HEK293 (cell line): ENCODE results near the gene LRRC23.
A peak's percentile ranks its signal among the peaks of the same experiment; 100 is the strongest.
"Not testable (repeated sequence)": the region's sequence is repeated elsewhere in the genome, so short reads cannot be mapped to it uniquely, and the experiment has no call there.

Experiments
- CTCF ChIA-PET: fragments of 350-600 bp; formaldehyde crosslinking; extraction: SDS; loops from one replicate; lab custom pipeline; 2021; ENCODE audit warnings: antibody characterized with exemption; lab: Yijun Ruan, JAX
- POLR2A ChIA-PET: fragments of 300-600 bp; formaldehyde crosslinking; extraction: SDS; loops from one replicate; lab custom pipeline; 2020; ENCODE audit warnings: antibody characterized with exemption, inconsistent platforms; lab: Yijun Ruan, JAX
- H3K27ac ChIP-seq: fragments of 200-500 bp; sonication (Bioruptor generic); 2 replicates; pipeline ENCODE4 v1.5.1; 2014; ENCODE audit warnings: low read depth, low read length, control low read depth, inconsistent platforms; ENCODE audit errors: extremely low read depth
- H3K36me3 ChIP-seq, 2 experiments: fragments of 200-500 bp in 1 of 2; sonication (Bioruptor generic) in 1 of 2; 1 replicate in 1 of 2; 2 replicates in 1 of 2; pipeline ENCODE4 v1.5.1; 2014 to 2017; ENCODE audit warnings: inconsistent platforms in 2 of 2, low read length in 2 of 2; ENCODE audit not compliant: control insufficient read depth in 2 of 2, insufficient read depth in 1 of 2
- H3K4me1 ChIP-seq: fragments of 200-500 bp; sonication (Bioruptor generic); 2 replicates; pipeline ENCODE4 v1.5.1; 2014; ENCODE audit warnings: mild to moderate bottlenecking, low read length, inconsistent platforms; ENCODE audit not compliant: control insufficient read depth, insufficient read depth
- H3K4me3 ChIP-seq: 2 replicates; pipeline ENCODE4 v1.5.1; 2011; ENCODE audit warnings: low read depth, mild to moderate bottlenecking, control low read depth, low read length, moderate library complexity
- H3K9me3 ChIP-seq: fragments of 200-500 bp; sonication (Bioruptor generic); 2 replicates; pipeline ENCODE4 v1.5.1; 2014; ENCODE audit warnings: low read depth, low read length, inconsistent platforms; ENCODE audit not compliant: control insufficient read depth, insufficient read depth
- GLIS2 ChIP-seq: fragments of 450-650 bp; formaldehyde crosslinking; IDR thresholded peaks from 2 replicates; pipeline ENCODE4 v1.5.1; 2016; ENCODE audit warnings: missing biosample characterization, missing genetic modification characterization
- RBAK ChIP-seq: fragments of 450-650 bp; formaldehyde crosslinking; IDR thresholded peaks from 2 replicates; pipeline ENCODE4 v1.5.1; 2016; ENCODE audit warnings: missing biosample characterization, missing genetic modification characterization
- SETDB1 ChIP-seq: IDR thresholded peaks from one replicate; pipeline ENCODE4 v1.6.1; 2017; ENCODE audit warnings: mild to moderate bottlenecking, low read length, moderate library complexity, mixed read lengths; ENCODE audit not compliant: insufficient read length
- SP2 ChIP-seq: fragments of 450-650 bp; formaldehyde crosslinking; IDR thresholded peaks from 2 replicates; pipeline ENCODE4 v1.5.1; 2016; ENCODE audit warnings: missing biosample characterization, missing genetic modification characterization
- TRIM28 ChIP-seq: IDR thresholded peaks from 2 replicates; pipeline ENCODE4 v1.6.1; 2011; ENCODE audit warnings: low read length, control low read depth, borderline replicate concordance
- ZBTB11 ChIP-seq: fragments of 450-650 bp; formaldehyde crosslinking; conservative IDR thresholded peaks from 2 replicates; pipeline ENCODE4 v1.5.1; 2016; ENCODE audit warnings: low read depth, missing biosample characterization, missing genetic modification characterization
- ZBTB20 ChIP-seq: fragments of 450-650 bp; formaldehyde crosslinking; IDR thresholded peaks from 2 replicates; pipeline ENCODE4 v1.5.1; 2016; ENCODE audit warnings: missing biosample characterization, missing genetic modification characterization
- ZBTB26 ChIP-seq: fragments of 450-650 bp; formaldehyde crosslinking; optimal IDR thresholded peaks from 2 replicates; pipeline ENCODE3; 2016; ENCODE audit warnings: missing biosample characterization, mild to moderate bottlenecking, missing genetic modification characterization
- ZBTB7A ChIP-seq: fragments of 450-650 bp; formaldehyde crosslinking; IDR thresholded peaks from 2 replicates; pipeline ENCODE4 v1.5.1; 2016; ENCODE audit warnings: low read depth, missing biosample characterization, missing genetic modification characterization
- ZNF121 ChIP-seq: fragments of 450-650 bp; formaldehyde crosslinking; IDR thresholded peaks from 2 replicates; pipeline ENCODE4 v1.5.1; 2016; ENCODE audit warnings: missing biosample characterization, missing genetic modification characterization
- ZNF133 ChIP-seq: fragments of 450-650 bp; formaldehyde crosslinking; IDR thresholded peaks from 2 replicates; pipeline ENCODE4 v1.5.1; 2016; ENCODE audit warnings: missing biosample characterization, missing genetic modification characterization
- ZNF157 ChIP-seq: fragments of 450-650 bp; formaldehyde crosslinking; IDR thresholded peaks from 2 replicates; pipeline ENCODE4 v1.5.1; 2016; ENCODE audit warnings: missing biosample characterization, missing genetic modification characterization
- ZNF211 ChIP-seq: fragments of 450-650 bp; formaldehyde crosslinking; IDR thresholded peaks from 2 replicates; pipeline ENCODE4 v1.5.1; 2016; ENCODE audit warnings: low read depth, missing biosample characterization, missing genetic modification characterization
- ZNF324 ChIP-seq: fragments of 450-650 bp; formaldehyde crosslinking; IDR thresholded peaks from 2 replicates; pipeline ENCODE4 v1.5.1; 2016; ENCODE audit warnings: missing biosample characterization, missing genetic modification characterization
- ZNF335 ChIP-seq: fragments of 450-650 bp; formaldehyde crosslinking; conservative IDR thresholded peaks from 2 replicates; pipeline ENCODE4 v1.5.1; 2016; ENCODE audit warnings: missing biosample characterization, missing genetic modification characterization
- ZNF354C ChIP-seq: fragments of 450-650 bp; formaldehyde crosslinking; IDR thresholded peaks from 2 replicates; pipeline ENCODE4 v1.5.1; 2016; ENCODE audit warnings: missing biosample characterization, missing genetic modification characterization, low read depth, borderline replicate concordance
- ZNF366 ChIP-seq: fragments of 450-650 bp; formaldehyde crosslinking; conservative IDR thresholded peaks from 2 replicates; pipeline ENCODE4 v1.5.1; 2016; ENCODE audit warnings: missing biosample characterization, missing genetic modification characterization
- ZNF37A ChIP-seq: fragments of 450-650 bp; IDR thresholded peaks from 2 replicates; pipeline ENCODE4 v1.5.1; 2018; ENCODE audit warnings: missing biosample characterization, missing genetic modification characterization
- ZNF510 ChIP-seq: fragments of 450-650 bp; formaldehyde crosslinking; IDR thresholded peaks from 2 replicates; pipeline ENCODE4 v1.5.1; 2018; ENCODE audit warnings: mild to moderate bottlenecking, missing genetic modification characterization, missing biosample characterization; ENCODE audit not compliant: insufficient replicate concordance
- ZNF560 ChIP-seq: fragments of 450-650 bp; formaldehyde crosslinking; IDR thresholded peaks from 2 replicates; pipeline ENCODE4 v1.5.1; 2017; ENCODE audit warnings: missing biosample characterization, missing genetic modification characterization, borderline replicate concordance
- ZNF610 ChIP-seq: fragments of 450-650 bp; formaldehyde crosslinking; IDR thresholded peaks from 2 replicates; pipeline ENCODE4 v1.5.1; 2016; ENCODE audit warnings: missing biosample characterization, missing genetic modification characterization, borderline replicate concordance
- ZNF660 ChIP-seq: fragments of 450-650 bp; IDR thresholded peaks from 2 replicates; pipeline ENCODE4 v1.5.1; 2018; ENCODE audit warnings: missing biosample characterization, mild to moderate bottlenecking, missing genetic modification characterization
- ZNF677 ChIP-seq: fragments of 450-650 bp; IDR thresholded peaks from 2 replicates; pipeline ENCODE4 v1.5.0; 2018; ENCODE audit warnings: missing biosample characterization, mild to moderate bottlenecking, missing genetic modification characterization, moderate library complexity
- ZSCAN16 ChIP-seq: fragments of 450-650 bp; formaldehyde crosslinking; IDR thresholded peaks from 2 replicates; pipeline ENCODE4 v1.5.1; 2016; ENCODE audit warnings: missing biosample characterization, missing genetic modification characterization
- TF ChIP-seq, protein P1 (sequence below): fragments of 450-650 bp; formaldehyde crosslinking; IDR thresholded peaks from 2 replicates; pipeline ENCODE4 v1.5.0; 2017; ENCODE audit warnings: missing biosample characterization, missing genetic modification characterization, borderline replicate concordance

Gene LRRC23

DNA sequence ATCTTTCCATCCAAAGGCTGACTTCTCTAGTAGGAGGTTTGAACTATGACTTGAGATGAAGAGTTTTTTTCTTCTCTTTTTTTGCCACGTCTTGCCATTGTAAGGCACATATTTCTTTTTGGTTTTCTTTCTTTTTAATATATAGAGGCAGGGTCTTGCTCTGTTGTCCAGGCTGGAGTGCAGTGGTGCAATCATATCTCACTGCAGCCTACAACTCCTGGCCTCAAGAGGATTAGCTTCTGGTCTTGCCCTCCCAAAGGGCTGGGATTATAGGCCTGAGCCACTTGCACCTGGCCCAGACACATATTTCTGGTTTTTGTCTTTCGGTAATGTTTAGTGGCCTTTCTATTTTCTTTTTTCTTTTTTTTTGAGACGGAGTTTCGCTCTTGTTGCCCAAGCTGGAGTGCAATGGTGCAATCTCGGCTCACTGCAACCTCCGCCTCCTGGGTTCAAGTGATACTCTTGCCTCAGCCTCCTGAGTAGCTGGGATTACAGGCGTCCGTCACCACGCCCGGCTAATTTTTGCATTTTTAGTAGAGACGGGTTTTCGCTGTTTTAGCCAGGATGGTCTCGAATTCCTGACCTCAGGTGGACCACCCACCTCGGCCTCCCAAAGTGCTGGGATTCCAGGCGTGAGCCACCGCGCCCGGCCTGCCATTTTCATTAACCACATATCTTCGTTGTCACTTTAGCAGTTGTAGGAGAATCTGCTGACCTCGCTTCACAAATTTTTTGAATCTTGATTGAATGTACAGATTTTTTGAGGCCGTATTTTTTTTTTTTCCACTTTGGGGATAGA is 14.6 kb upstream of the LRRC23 start:
- not testable (repeated sequence) for H3K4me3 ChIP-seq, H3K4me1 ChIP-seq
- H3K27ac ChIP-seq, result peak overlapping the region; percentile 78; the same call in 1 of the 2 replicates
- CTCF ChIA-PET, result interaction anchor here (0.7 kb wide), 2 partner anchors 38 to 351 kb away, joined by 3 read pairs; partner anchors contain the start of gene USP5
- TF ChIP-seq ZNF121 (tag by site-specific recombination), result peak; percentile 81; the same call in 1 of the 2 replicates
- TF ChIP-seq, all 188 proteins: peak for 1; not testable (repeated sequence) for 187
- POLR2A ChIA-PET, result interaction anchor here (0.7 kb wide), 1 partner anchor 17 kb away, joined by 3 read pairs; the partner anchor contains the start of gene SPSB2
- not testable (repeated sequence) for H3K9me3 ChIP-seq, H3K36me3 ChIP-seq

GRCh38 chr12:6890789-6891645 is 13.6 kb upstream of the LRRC23 start:
- CTCF ChIA-PET, result interaction anchor here (0.6 to 2.4 kb wide), 23 partner anchors 10 to 202 kb away, joined by 3 to 35 read pairs (median 5); partner anchors contain the start of genes C12orf57, RNU7-1, SPSB2 and TPI1
- Histone ChIP-seq H3K9me3 (no peaks in the 10 kb centered on the region), H3K4me1 (no peaks in the 10 kb centered on the region), H3K27ac (peak overlapping the region; percentile 78), H3K36me3 (no peaks in the 10 kb centered on the region), H3K4me3 (peak overlapping the region; percentile 30)
- POLR2A ChIA-PET, result interaction anchor here (0.6 to 2.8 kb wide), 21 partner anchors 9 to 281 kb away, joined by 3 to 56 read pairs (median 6); partner anchors contain the start of genes C12orf57, CDCA3, ENO2 and LRRC23
- TF ChIP-seq ZBTB20 (tag by site-specific recombination) (peak; percentile 52; the same call in 1 of the 2 replicates), ZNF211 (no peak; the same call in 1 of the 2 replicates), ZNF37A (tag by site-specific recombination) (no peak), ZNF677 (tag by site-specific recombination) (no peak), ZNF335 (peak; percentile 52; the same call in 1 of the 2 replicates), ZBTB26 (tag by site-specific recombination) (peak; percentile 86), ZNF354C (tag by site-specific recombination) (no peak), ZNF133 (tag by site-specific recombination) (no peak), ZSCAN16 (tag by site-specific recombination) (no peak), SETDB1 (no peak), SP2 (tag by site-specific recombination) (peak; percentile 96), ZNF560 (tag by site-specific recombination) (no peak), ZNF324 (tag by site-specific recombination) (no peak), RBAK (tag by site-specific recombination) (no peak), ZNF157 (tag by site-specific recombination) (no peak), TRIM28 (no peak), ZNF366 (tag by site-specific recombination) (no peak), ZNF510 (tag by site-specific recombination) (no peak), ZBTB7A (no peak), ZNF610 (tag by site-specific recombination) (no peak), ZBTB11 (peak; percentile 63), ZNF660 (tag by site-specific recombination) (peak; percentile 92), GLIS2 (tag by site-specific recombination) (peak; percentile 24; the same call in 1 of the 2 replicates), ZNF121 (tag by site-specific recombination) (no peak)
- TF ChIP-seq, protein P1, sequence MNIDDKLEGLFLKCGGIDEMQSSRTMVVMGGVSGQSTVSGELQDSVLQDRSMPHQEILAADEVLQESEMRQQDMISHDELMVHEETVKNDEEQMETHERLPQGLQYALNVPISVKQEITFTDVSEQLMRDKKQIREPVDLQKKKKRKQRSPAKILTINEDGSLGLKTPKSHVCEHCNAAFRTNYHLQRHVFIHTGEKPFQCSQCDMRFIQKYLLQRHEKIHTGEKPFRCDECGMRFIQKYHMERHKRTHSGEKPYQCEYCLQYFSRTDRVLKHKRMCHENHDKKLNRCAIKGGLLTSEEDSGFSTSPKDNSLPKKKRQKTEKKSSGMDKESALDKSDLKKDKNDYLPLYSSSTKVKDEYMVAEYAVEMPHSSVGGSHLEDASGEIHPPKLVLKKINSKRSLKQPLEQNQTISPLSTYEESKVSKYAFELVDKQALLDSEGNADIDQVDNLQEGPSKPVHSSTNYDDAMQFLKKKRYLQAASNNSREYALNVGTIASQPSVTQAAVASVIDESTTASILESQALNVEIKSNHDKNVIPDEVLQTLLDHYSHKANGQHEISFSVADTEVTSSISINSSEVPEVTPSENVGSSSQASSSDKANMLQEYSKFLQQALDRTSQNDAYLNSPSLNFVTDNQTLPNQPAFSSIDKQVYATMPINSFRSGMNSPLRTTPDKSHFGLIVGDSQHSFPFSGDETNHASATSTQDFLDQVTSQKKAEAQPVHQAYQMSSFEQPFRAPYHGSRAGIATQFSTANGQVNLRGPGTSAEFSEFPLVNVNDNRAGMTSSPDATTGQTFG (tag by site-specific recombination), result no peak
